K562 (cell line): ENCODE results near the gene KITLG.

Source experiments
- BRF1 ChIP-seq: IDR thresholded peaks from 3 replicates; pipeline ENCODE4 v1.6.1; 2011; ENCODE audit warnings: borderline replicate concordance, mild to moderate bottlenecking; ENCODE audit not compliant: insufficient read length; ENCODE audit errors: extremely low read depth
- ELF1 ChIP-seq: fragments of 200-800 bp; sonication (Bioruptor generic); IDR thresholded peaks from 2 replicates; pipeline ENCODE4 v1.6.1; 2016; ENCODE audit warnings: missing genetic modification characterization, missing compliant biosample characterization
- FOXK2 ChIP-seq, 2 experiments: fragments of 450-650 bp; IDR thresholded peaks in 1 of 2; conservative IDR thresholded peaks in 1 of 2; 2 replicates each; pipeline ENCODE4 v1.6.1; 2016; ENCODE audit warnings: low read depth in 2 of 2, mild to moderate bottlenecking in 1 of 2
- FOXP1 ChIP-seq: sonication (generic); formaldehyde crosslinking; IDR thresholded peaks from 2 replicates; pipeline ENCODE4 v1.8.0; 2022; ENCODE audit warnings: mild to moderate bottlenecking, missing genetic modification reagents
- HLTF ChIP-seq: fragments of 450-650 bp; IDR thresholded peaks from 2 replicates; pipeline ENCODE4 v1.6.1; 2016
- NR2C2 ChIP-seq, 2 experiments: fragments of 200-800 bp in 1 of 2; sonication (Bioruptor generic) in 1 of 2; sonication (generic) in 1 of 2; formaldehyde crosslinking in 1 of 2; IDR thresholded peaks; 2 replicates each; pipeline versions ENCODE4 v1.6.1 to v1.8.0; 2016 to 2022; ENCODE audit warnings: mild to moderate bottlenecking in 1 of 2, missing compliant biosample characterization in 1 of 2, missing genetic modification characterization in 1 of 2, missing genetic modification reagents in 1 of 2
- POLR2AphosphoS5 ChIP-seq: IDR thresholded peaks from 2 replicates; pipeline ENCODE4 v1.6.1; 2011; ENCODE audit warnings: mild to moderate bottlenecking, low read depth, low read length, moderate library complexity; ENCODE audit not compliant: control insufficient read depth, insufficient read depth
- RAD51 ChIP-seq: fragments of 450-650 bp; IDR thresholded peaks from 2 replicates; pipeline ENCODE4 v1.7.1; 2016; ENCODE audit warnings: low read depth, mild to moderate bottlenecking, borderline replicate concordance
- TEAD4 ChIP-seq, 2 experiments: sonication (generic) in 1 of 2; formaldehyde crosslinking in 1 of 2; IDR thresholded peaks; 2 replicates each; pipeline versions ENCODE4 v1.6.1 to v1.8.0; 2012 to 2022; ENCODE audit warnings: borderline replicate concordance in 1 of 2, inconsistent platforms in 1 of 2, low read length in 1 of 2, mild to moderate bottlenecking in 1 of 2, missing genetic modification reagents in 1 of 2
- TF ChIP-seq, protein P1 (sequence below), 3 experiments: IDR thresholded peaks in 2 of 3; conservative IDR thresholded peaks in 1 of 3; 2 replicates each; pipeline ENCODE4 v1.5.1; 2011 to 2012; ENCODE audit warnings: low read length in 3 of 3, mild to moderate bottlenecking in 3 of 3, control low read depth in 2 of 3, improper control_type of control experiment in 1 of 3, inconsistent platforms in 1 of 3, low read depth in 1 of 3, mixed read lengths in 1 of 3, moderate library complexity in 1 of 3; ENCODE audit not compliant: insufficient read depth in 2 of 3
- TF ChIP-seq, protein P2 (sequence below): sonication (generic); formaldehyde crosslinking; IDR thresholded peaks from 2 replicates; pipeline ENCODE4 v1.8.0; 2022; ENCODE audit warnings: mild to moderate bottlenecking, missing genetic modification reagents
- TF ChIP-seq, protein P3 (sequence below): fragments of 450-650 bp; IDR thresholded peaks from one replicate; pipeline ENCODE4 v1.6.1; 2018; ENCODE audit warnings: mild to moderate bottlenecking, moderate library complexity; ENCODE audit not compliant: partially characterized antibody

DNA sequence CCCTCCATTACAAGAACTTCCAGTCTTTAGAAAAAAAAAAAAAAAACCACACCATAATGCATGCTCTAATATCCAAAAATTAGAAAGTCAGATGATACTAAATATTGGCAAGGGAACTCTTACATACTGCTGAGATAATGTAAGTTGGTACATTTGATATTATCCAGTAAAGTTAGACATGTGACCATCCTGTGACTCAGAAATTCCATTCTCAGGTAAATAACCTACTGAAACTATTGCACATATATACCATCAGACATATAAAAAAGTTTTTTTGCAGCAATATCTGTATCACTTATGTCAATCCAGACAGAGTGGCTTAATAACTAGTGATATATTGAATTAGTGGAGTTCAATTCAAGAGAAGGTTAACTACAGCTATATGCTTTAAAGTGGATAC lies 63.5 kb downstream of the KITLG start:
- TF ChIP-seq, protein P1, sequence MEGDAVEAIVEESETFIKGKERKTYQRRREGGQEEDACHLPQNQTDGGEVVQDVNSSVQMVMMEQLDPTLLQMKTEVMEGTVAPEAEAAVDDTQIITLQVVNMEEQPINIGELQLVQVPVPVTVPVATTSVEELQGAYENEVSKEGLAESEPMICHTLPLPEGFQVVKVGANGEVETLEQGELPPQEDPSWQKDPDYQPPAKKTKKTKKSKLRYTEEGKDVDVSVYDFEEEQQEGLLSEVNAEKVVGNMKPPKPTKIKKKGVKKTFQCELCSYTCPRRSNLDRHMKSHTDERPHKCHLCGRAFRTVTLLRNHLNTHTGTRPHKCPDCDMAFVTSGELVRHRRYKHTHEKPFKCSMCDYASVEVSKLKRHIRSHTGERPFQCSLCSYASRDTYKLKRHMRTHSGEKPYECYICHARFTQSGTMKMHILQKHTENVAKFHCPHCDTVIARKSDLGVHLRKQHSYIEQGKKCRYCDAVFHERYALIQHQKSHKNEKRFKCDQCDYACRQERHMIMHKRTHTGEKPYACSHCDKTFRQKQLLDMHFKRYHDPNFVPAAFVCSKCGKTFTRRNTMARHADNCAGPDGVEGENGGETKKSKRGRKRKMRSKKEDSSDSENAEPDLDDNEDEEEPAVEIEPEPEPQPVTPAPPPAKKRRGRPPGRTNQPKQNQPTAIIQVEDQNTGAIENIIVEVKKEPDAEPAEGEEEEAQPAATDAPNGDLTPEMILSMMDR (IDR thresholded peaks at IDR 0.05 in 2 of 3, conservative IDR thresholded peaks at IDR 0.05 in 1 of 3; ENCODE audit: insufficient read depth in 2 of 3, low read depth in 1 of 3, low read length in 3 of 3): no peak
- no peak for TF ChIP-seq POLR2AphosphoS5
- TF ChIP-seq RAD51: no peak
- TF ChIP-seq ELF1 (tag): no peak
- no peak for TF ChIP-seq FOXP1
- TF ChIP-seq HLTF: no peak
- TF ChIP-seq NR2C2 (CRISPR knock-in tag; IDR thresholded peaks at IDR 0.05): no peak
- TF ChIP-seq NR2C2 (tag; IDR thresholded peaks at IDR 0.05): no peak
- TF ChIP-seq, protein P2, sequence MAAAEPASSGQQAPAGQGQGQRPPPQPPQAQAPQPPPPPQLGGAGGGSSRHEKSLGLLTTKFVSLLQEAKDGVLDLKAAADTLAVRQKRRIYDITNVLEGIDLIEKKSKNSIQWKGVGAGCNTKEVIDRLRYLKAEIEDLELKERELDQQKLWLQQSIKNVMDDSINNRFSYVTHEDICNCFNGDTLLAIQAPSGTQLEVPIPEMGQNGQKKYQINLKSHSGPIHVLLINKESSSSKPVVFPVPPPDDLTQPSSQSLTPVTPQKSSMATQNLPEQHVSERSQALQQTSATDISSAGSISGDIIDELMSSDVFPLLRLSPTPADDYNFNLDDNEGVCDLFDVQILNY (CRISPR knock-in tag): no peak
- TF ChIP-seq BRF1: no peak
- no peak for TF ChIP-seq FOXK2 (conservative IDR thresholded peaks at IDR 0.05 in 1 of 2, IDR thresholded peaks at IDR 0.05 in 1 of 2; ENCODE audit: low read depth in 2 of 2)
- TF ChIP-seq TEAD4 (IDR thresholded peaks at IDR 0.05; ENCODE audit: low read length): no peak
- TF ChIP-seq TEAD4 (CRISPR knock-in tag; IDR thresholded peaks at IDR 0.05; ENCODE audit: borderline replicate concordance): no peak
- TF ChIP-seq, protein P3, sequence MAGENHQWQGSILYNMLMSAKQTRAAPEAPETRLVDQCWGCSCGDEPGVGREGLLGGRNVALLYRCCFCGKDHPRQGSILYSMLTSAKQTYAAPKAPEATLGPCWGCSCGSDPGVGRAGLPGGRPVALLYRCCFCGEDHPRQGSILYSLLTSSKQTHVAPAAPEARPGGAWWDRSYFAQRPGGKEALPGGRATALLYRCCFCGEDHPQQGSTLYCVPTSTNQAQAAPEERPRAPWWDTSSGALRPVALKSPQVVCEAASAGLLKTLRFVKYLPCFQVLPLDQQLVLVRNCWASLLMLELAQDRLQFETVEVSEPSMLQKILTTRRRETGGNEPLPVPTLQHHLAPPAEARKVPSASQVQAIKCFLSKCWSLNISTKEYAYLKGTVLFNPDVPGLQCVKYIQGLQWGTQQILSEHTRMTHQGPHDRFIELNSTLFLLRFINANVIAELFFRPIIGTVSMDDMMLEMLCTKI: no peak
